Activated CD8-positive, alpha-beta T cell treated with anti-CD3 and anti-CD28 coated beads for 36 hours (primary cell): ENCODE measurements around the gene METTL15. TPM values are rescaled to one million over a fixed set of nuclear protein-coding genes. Genes with fewer than 3 reads are reported as not detected.
"Not testable (repeated sequence)": the region's sequence is repeated elsewhere in the genome, so short reads cannot be mapped to it uniquely, and the experiment has no call there.

ENCODE experiments used
- ATAC-seq: fragments of 200-7000 bp; cut with Tn5 transposase; one replicate; pipeline ENCODE4 v1.10.0; 2021; ENCODE audit warnings: mild to moderate bottlenecking, moderate library complexity
- CTCF ChIA-PET: fragments of 350-600 bp; sonication (Branson Sonifier 250); formaldehyde crosslinking; loops from one replicate; lab custom pipeline; 2021; ENCODE audit warnings: antibody characterized with exemption; lab: Charles Lee
- POLR2A ChIA-PET: fragments of 350-600 bp; sonication (Branson Sonifier 250); formaldehyde crosslinking; loops from one replicate; lab custom pipeline; 2021; ENCODE audit warnings: antibody characterized with exemption; lab: Charles Lee
- DNase-seq: peaks from one replicate; pipeline ENCODE4 v3.0.0-alpha.2; 2020
- H3K27ac Mint-ChIP-seq: one replicate; pipeline ENCODE4 v1.8.0; 2021; ENCODE audit warnings: mild to moderate bottlenecking, mixed read lengths
- H3K27me3 Mint-ChIP-seq: one replicate; pipeline ENCODE4 v1.8.0; 2021; ENCODE audit warnings: mixed read lengths
- H3K36me3 Mint-ChIP-seq: one replicate; pipeline ENCODE4 v1.8.0; 2021; ENCODE audit warnings: low read depth, mixed read lengths
- H3K4me1 Mint-ChIP-seq: one replicate; pipeline ENCODE4 v1.8.0; 2021; ENCODE audit warnings: low read depth, mixed read lengths
- H3K4me3 Mint-ChIP-seq: one replicate; pipeline ENCODE4 v1.8.0; 2021; ENCODE audit warnings: mild to moderate bottlenecking, moderate library complexity, mixed read lengths
- H3K9me3 Mint-ChIP-seq: one replicate; pipeline ENCODE4 v1.8.0; 2021; ENCODE audit warnings: mixed read lengths
- intact Hi-C: fragments of 100-400 bp; cut with micrococcal nuclease; formaldehyde crosslinking; loops from one replicate; pipeline ENCODE4 v1.10.0; 2022
- total RNA-seq, 2 experiments: library from RNA; stranded (reverse); gene quantifications; one replicate each; pipeline ENCODE4 v1.2.3, GENCODE V29; 2021
- TF ChIP-seq, protein P1 (sequence below): fragments of 200-600 bp; IDR thresholded peaks from one replicate; pipeline ENCODE4 v1.8.0; 2022; ENCODE audit warnings: antibody characterized with exemption, mild to moderate bottlenecking

Gene METTL15
- total RNA-seq, 2 experiments from 2014 or later: 19.4 to 20.4 TPM

DNA sequence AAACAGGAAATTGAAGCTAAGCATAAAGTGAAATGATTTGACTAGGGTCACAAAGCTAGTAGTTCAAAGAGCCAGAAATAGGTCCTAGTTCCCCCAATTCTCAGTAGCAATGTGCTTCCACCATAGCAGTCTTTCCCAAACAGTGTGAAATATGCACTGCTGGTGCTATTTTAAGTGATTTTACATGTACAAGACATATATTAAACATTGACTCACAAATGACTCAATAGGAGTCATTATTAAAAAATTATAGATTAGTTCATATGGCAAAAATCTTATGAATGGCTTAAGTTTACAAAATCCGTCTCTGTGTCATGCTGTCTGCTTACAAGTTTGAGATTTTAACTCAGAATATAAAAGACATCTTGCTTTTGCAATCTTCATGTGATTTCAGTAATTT lies 21.6 kb upstream of the METTL15 start:
- ChIA-PET CTCF (no interaction called here), POLR2A (no interaction called here)
- Mint-ChIP-seq H3K27ac (no peak overlapping the region), H3K4me3 (no peak overlapping the region), H3K4me1 (no peaks in the 10 kb centered on the region), H3K36me3 (peaks cover 21% of the 10 kb centered on the region), H3K27me3 (no peaks in the 10 kb centered on the region), H3K9me3 (no peaks in the 10 kb centered on the region)
- TF ChIP-seq, protein P1, sequence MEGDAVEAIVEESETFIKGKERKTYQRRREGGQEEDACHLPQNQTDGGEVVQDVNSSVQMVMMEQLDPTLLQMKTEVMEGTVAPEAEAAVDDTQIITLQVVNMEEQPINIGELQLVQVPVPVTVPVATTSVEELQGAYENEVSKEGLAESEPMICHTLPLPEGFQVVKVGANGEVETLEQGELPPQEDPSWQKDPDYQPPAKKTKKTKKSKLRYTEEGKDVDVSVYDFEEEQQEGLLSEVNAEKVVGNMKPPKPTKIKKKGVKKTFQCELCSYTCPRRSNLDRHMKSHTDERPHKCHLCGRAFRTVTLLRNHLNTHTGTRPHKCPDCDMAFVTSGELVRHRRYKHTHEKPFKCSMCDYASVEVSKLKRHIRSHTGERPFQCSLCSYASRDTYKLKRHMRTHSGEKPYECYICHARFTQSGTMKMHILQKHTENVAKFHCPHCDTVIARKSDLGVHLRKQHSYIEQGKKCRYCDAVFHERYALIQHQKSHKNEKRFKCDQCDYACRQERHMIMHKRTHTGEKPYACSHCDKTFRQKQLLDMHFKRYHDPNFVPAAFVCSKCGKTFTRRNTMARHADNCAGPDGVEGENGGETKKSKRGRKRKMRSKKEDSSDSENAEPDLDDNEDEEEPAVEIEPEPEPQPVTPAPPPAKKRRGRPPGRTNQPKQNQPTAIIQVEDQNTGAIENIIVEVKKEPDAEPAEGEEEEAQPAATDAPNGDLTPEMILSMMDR: no peak
- DNase-seq (no peak), ATAC-seq (no peak)
- intact Hi-C loops: no loop called here

DNA sequence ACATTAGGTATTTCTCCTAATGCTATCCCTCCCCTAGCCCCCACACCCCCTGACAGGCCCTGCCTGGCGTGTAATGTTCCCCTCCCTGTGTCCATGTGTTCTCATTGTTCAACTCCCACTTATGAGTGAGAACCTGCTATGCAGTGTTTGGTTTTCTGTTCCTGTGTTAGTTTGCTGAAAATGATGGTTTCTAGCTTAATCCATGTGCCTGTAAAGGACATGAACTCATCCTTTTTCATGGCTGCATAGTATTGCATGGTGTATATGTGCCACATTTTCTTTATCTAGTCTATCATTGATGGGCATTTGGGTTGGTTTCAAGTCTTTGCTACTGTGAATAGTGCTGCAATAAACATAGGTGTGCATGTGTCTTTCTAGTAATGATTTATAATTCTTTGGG lies 21.0 kb upstream of the METTL15 start:
- H3K4me3 Mint-ChIP-seq, CTCF ChIA-PET, ATAC-seq, H3K9me3 Mint-ChIP-seq, intact Hi-C loops, POLR2A ChIA-PET, H3K27ac Mint-ChIP-seq, H3K27me3 Mint-ChIP-seq, H3K4me1 Mint-ChIP-seq, DNase-seq: not testable (repeated sequence)
- H3K36me3 Mint-ChIP-seq: peaks cover 16% of the 10 kb centered on the region

DNA sequence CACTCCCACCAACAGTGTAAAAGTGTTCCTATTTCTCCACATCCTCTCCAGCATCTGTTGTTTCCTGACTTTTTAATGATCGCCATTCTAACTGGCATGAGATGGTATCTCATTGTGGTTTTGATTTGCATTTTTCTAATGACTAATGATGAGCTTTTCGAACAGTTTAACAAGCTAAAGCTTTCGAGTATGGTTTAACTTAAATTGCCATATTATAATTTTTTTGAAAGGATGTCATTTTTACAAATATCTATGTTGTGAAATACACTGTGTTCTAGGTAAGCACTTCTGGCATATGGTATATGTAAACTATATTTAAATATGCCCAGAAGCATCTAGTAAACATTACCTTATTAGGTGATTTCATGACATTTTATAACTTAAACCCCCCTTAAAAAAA lies 20.5 kb upstream of the METTL15 start:
- CTCF ChIA-PET, H3K27ac Mint-ChIP-seq, ATAC-seq, H3K27me3 Mint-ChIP-seq, H3K9me3 Mint-ChIP-seq, intact Hi-C loops, POLR2A ChIA-PET, H3K4me1 Mint-ChIP-seq, H3K4me3 Mint-ChIP-seq, DNase-seq: not testable (repeated sequence)
- peaks cover 14% of the 10 kb centered on the region for H3K36me3 Mint-ChIP-seq

DNA sequence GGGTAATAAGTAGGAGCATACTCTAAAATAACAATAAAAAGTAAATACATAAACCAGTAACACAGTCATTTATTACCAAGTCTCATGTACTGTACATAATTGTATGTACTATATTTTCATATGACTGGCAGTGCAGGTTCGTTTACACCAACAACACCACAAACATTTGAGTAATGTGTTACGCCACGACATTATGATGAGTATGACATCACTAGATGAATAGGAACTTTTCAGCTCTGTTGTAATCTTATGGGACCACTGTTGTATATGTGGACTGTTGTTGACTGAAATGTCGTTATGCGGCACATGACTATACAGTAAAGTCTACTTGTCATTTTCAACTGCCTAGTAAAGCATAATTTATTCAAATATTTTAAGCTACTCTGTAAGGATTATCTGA lies 18.8 kb upstream of the METTL15 start:
- H3K27me3 Mint-ChIP-seq: no peaks in the 10 kb centered on the region
- ATAC-seq: no peak
- CTCF ChIA-PET: interaction anchor here (0.7 kb wide), 1 partner anchor 19 kb away, joined by 4 read pairs; the partner anchor contains the start of genes KIF18A and METTL15
- no peaks in the 10 kb centered on the region for H3K4me1 Mint-ChIP-seq
- no peak for DNase-seq
- no peak overlapping the region for H3K27ac Mint-ChIP-seq
- peaks cover 14% of the 10 kb centered on the region for H3K36me3 Mint-ChIP-seq
- H3K4me3 Mint-ChIP-seq: no peak overlapping the region
- H3K9me3 Mint-ChIP-seq: no peaks in the 10 kb centered on the region
- TF ChIP-seq, protein P1: no peak
- intact Hi-C loops: no loop called here
- POLR2A ChIA-PET: no interaction called here

DNA sequence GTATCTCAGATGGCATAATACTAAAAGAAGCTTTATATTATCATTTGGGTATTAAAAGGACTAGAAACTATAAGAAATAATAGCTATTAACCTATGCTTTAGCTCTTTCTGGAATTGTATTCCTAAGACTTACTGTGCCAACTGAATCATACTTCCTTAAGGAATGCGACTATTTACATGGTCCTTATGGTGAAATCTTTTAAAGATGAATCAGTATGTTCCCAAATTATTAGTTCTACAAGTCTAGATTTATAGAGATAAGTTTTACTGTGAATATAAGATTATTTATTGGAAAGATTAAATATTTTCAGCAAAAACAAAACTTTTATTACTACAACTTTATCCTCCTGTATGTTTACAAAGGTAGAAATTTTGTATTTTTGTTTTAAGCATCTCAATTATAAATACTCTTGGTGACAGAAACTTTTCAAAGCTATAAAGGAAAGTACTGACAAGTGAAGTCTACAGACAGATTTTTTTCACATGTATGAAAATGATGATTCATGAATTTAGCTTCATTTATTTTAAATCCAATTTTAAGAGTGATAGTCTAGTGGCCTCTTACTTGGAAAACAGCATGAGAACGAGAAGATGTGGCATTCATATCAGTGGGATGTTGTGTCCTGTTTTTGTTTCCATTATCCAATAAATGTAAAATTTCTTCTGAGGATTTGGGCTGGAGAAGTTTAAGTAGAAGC lies 18.0 kb upstream of the METTL15 start:
- CTCF ChIA-PET: interaction anchor here (0.7 kb wide), 1 partner anchor 18 kb away, joined by 4 read pairs; the partner anchor contains the start of genes KIF18A and METTL15
- Mint-ChIP-seq H3K4me3 (no peak overlapping the region), H3K36me3 (peaks cover 15% of the 10 kb centered on the region), H3K9me3 (no peaks in the 10 kb centered on the region), H3K27me3 (no peaks in the 10 kb centered on the region), H3K27ac (no peak overlapping the region), H3K4me1 (no peaks in the 10 kb centered on the region)
- POLR2A ChIA-PET: no interaction called here
- ATAC-seq: no peak
- TF ChIP-seq, protein P1: no peak
- no peak for DNase-seq
- intact Hi-C loops: no loop called here

DNA sequence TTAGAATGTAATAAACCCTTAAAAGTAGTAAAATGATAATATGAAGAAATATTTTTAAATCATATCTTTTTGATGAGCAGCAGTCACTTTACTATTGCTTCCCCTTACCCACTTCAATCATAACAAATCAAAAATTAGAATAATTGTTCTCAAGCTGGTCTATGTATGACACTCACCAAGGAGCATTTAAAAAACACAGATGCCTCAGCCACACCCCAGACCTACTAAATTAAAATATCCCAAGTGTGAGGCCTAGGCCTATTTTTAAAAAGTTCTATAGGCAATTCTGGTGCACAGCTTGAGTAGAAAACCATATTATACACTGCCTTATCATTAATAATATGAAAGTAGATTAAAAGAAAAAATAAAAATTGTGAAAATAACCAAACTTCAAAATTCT lies 15.4 kb upstream of the METTL15 start:
- ChIA-PET POLR2A (no interaction called here), CTCF (no interaction called here)
- intact Hi-C loops: no loop called here

More for the DNA sequence above, 15.4 kb upstream of the METTL15 start:
- H3K27ac Mint-ChIP-seq: no peak overlapping the region
- peaks cover 16% of the 10 kb centered on the region for H3K36me3 Mint-ChIP-seq
- DNase-seq (no peak), ATAC-seq (no peak)
- TF ChIP-seq, protein P1: no peak
- no peak overlapping the region for H3K4me3 Mint-ChIP-seq
- no peaks in the 10 kb centered on the region for H3K9me3 Mint-ChIP-seq
- H3K27me3 Mint-ChIP-seq: no peaks in the 10 kb centered on the region
- H3K4me1 Mint-ChIP-seq: no peaks in the 10 kb centered on the region
